Measurements from ENCODE around the gene NUDC.

- TF ChIP-seq EP300 (IDR thresholded peaks at IDR 0.05; ENCODE audit: borderline replicate concordance in 1 of 2, low read depth in 1 of 2, low read length in 1 of 2) (no peak), EZH2phosphoT487 (IDR thresholded peaks at IDR 0.05; ENCODE audit: borderline replicate concordance, low read depth) (no peak), POLR2AphosphoS5 (IDR thresholded peaks at IDR 0.05; ENCODE audit: low read depth, low read length) (no peak)
These were observed 50.8 kb downstream of the NUDC start for GRCh38 chr1:26972390-26972789.

All from SK-N-SH (cell line).